ENCODE results near the gene ATL2.
"Not testable (repeated sequence)": the region's sequence is repeated elsewhere in the genome, so short reads cannot be mapped to it uniquely, and the experiment has no call there.

Gene ATL2

DNA sequence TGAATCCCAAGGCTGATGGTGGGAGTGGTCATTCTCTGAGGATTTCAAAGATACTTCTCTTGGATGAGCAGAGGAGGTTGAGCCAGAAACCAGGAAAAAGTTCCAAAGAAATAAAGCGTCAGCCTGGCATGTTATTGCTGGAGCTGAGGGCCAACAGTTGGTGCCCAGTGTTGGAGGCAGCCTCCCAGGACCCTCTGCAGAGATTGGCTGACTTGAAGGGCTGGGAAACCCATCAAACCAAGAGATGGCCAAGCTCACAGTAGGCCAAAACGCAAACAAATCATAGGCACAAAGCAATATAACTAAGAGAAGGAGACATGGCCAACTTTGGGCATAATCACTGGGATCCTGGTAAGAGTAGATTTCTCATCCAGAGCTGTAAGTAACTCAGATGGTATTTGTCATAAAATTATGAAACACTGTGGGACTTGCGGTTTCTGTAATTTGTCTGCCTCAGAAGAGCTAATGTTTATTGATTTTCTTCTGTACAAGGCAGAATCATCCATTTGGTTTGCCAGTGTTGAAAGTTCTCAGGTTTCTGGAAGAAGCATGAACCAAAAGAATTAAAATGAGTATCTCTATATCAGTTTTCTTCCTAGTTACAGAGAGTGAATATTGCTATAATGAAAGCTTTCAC is 108.3 kb downstream of the ATL2 start:
- DNase-seq: no peak

DNA sequence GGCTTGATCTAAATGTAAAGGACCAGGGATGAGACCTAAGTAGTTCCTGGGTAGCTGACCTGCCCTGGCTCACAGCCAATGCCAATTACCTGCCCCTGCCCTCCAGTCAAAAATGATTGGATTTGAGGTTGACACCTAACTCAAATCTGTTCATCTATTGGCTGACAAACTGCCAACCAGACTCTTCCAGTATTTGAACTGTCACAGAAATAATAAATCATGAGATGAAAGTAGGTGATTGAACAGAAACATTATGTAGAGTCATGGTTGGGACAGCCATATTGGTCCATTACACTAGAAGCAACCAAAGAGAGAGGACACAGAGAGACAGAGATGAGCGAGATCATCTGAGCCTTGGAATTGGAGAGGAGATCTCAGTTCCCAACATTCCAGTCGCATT is 109.1 kb downstream of the ATL2 start:
- DNase-seq: no peak

DNA sequence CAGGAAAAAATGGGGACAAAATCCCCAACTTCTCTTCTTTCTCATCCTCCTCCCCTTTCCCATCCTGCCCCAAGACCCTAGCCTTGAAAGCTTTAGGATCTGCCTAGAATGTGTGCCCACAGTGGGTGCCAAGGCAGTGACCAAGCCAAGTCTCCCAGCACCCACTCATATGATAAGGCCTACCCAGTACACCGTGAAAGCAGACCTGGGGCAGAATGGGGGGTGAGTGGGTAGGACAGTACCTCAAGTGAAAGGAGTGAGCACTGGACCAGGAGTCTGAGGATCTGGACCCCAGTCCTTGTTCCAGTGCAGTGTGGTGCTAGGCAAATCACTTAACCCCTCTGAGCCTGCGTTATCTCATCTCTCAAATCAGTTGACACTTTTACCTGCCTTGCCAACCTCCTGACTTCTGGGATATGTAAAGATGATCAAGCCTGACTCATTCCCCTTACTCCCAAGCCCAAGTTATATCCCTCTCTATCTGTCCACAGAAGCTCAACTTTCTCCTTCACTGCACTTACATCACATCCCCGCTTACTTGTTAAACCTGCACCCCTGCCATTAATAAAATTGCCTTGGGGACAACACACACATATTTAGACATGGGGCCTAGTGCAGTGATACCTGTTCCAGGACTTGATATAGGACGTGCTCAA is 109.7 kb downstream of the ATL2 start:
- no peak for DNase-seq

DNA sequence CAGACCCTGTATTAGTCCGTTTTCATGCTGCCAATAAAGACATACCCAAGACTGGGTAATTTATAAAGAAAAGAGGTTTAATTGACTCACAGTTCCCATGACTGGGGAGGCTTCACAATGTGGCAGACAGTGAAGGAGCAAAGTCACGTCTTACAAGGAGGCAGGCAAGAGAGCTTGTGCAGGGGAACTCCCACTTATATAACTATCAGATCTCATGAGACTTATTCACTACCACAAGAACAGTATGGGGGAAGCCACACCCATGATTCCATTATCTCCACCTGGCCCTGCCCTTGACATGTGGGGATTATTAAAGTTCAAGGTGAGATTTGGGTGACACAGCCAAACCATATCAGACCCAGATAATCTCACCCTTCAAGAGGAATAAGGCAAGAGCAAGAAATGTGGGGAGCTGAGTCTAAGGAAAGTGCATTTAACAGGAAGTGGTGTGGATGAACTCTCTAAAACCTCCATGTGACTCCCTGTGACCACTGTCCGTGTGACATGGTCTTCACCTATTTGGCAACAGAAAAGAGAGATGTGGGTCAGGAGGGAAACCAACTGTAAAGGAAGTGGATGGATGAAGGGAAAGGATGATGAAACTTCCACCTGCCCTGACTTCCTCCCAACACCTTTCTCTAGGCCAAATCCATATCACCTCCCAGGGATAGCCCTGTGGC is 110.6 kb downstream of the ATL2 start:
- no peak for DNase-seq

DNA sequence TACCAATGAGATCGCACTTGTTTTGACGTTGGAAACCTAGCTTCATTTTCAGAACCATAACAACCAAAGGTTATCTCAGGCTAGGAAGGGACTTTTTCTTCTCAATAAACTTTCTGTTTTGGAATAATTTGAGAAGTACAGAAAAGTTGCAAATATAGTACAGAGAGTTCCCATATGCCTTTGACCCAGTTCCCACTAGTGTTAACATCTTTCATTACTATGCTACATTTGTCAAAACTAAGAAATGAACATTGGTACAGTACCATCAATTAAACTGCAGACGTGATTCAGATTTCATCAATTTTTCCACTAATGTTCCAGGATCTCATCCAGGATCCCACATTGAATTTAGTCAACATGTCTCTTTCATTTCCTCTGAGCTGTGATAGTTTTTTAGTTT is 111.6 kb downstream of the ATL2 start:
- DNase-seq: no peak

DNA sequence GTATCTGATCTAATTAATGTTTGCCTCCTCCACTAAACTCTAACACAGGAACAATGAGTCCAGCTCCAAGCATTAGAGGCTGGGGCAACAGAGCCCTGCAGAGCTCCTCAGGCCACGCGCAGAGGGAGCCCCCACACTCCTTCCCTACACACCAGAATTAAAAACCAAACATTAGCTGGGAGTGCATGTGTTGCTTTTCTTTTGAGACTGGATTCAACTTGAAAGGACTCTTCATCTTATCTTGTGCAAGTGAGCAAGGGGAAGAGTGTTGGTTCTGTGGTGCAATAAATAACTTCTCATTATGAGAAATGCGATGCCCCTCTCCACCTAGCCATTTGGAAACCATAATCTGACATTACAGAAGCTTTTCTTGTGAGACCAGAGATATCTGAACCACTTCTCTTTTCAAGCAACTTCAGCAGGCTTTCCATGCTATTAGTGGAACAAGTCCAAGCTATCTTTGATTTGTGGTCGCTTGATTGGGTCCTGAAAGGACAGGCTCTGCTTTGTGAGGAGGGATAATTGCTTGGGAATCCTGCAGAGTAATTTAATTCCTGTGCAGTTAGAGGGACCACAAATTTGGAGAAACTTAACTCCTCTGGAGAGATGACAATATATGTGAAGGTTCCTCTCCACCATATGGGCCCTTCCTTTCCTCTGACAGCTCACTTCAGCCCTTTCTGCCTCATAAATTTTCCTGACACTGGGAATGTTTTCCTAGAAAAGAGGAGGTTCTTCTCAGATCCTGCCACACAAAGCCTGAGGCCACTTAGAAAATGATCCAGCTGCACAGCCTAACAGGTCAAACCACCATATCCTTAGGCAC is 112.5 kb downstream of the ATL2 start:
- no peak for DNase-seq

DNA sequence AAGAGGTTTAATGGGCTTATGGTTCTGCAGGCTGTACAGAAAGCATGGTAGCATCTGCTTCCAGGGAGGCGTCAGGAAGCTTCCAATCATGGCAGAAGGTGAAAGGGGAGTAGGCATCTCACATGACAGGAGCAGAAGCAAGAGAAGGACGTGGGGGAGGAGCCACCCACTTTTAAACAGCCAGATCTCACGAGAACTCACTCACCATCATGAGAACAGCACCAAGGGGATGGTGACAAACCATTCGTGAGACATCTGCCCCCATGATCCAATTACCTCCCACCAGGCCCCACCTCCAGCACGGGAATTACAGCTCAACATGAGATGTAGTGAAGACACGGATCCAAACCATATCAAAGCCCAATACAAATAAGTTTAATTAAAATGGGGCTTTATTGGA is 113.8 kb downstream of the ATL2 start:
- no peak for DNase-seq

DNA sequence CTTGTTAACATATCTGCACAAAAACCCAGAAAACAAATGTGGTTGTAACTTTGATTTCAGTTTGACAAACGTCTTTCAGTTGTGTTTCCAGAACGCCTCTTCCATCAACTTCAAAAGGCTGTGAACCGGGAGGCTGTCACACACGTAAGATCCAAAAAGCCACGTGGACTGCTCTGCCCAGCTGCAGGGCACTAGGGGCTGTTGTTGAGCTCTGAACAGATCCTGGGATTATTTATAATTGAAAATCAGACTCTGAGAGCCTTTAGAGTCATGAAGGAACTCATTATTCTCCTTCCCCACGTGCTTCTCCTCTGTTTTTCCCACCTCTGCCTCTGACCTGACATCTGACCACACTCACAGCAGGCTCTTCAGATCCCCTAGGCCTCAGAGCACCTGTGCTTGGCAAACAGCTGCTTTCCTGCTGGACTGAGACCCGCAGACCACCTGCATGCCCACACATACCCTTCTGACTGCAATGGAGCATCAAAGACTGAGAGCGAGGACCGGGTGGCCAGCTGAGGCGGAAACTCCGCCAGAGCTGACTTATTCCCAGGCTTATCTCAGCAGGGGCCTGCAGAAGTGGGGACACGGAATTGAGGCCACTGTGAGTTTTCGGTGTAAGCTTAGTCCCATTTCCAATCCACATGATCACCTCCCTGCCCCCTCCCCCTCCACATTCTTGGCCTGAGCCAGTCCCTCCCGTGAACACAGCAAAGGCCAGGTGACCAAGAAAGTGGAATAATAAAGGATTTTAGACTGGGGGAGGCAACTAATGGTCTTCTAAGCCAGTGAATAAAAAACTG is 114.8 kb downstream of the ATL2 start:
- no peak for DNase-seq

DNA sequence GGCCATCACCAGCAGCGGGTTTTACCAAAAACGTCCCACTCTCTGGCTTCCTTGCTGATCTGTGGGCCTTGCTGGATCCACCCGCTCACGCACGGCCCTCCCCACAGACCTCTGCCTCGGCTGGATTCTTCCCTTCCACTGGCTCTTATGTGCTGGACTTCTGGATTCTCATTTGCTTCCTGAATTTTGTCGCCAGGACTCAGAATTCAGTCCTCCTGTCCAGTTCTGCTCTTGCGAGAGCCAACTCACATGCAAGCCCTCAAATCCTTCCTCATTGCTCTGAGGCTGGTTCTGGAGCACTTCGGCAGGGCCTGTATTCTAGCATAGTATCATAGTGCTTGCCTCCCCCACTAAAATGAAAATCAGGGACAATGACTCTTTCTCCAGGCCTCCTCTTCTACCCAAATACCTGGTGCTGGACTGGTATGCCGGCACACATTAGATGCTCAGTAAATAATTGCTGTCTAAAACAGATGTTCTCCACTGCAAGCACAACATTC is 115.5 kb downstream of the ATL2 start:
- no peak for DNase-seq

DNA sequence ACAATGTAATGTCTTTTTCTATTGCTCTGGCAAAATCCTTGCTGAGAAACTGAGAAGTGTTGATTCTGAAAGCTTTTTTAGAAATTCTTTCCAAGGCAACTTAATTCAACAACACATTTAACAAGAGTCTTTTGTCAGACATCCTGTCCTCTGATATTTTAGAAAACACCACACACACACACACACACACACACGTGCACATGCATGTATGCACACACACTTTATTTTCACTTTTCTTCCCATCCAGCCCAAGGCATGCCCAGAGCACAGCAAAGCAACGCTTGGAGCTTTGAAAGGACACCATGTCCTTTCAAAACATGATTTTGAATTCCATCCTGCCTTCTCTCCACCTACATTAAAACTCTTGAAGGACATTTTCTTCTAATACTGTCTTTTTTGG is 116.1 kb downstream of the ATL2 start:
- no peak for DNase-seq

DNA sequence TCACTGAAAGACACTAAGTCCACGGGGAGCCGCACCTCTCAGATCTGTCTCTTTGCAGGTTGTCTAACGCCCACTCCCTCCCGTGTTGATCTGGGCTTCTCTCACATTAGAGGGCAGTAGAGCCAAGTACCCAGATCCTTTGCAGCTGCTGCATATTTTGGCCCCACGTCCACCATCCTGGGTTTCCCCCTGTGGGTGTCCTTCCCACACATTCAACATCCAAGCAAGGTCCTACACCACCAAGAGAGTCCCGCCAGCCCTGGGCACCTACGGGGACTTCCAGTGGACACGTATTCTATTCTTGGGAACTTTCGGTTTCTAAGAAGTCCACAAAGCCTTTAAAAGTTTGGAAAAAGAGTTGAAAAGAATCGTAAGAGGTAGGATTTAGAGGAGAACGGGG is 116.6 kb downstream of the ATL2 start:
- DNase-seq: no peak

DNA sequence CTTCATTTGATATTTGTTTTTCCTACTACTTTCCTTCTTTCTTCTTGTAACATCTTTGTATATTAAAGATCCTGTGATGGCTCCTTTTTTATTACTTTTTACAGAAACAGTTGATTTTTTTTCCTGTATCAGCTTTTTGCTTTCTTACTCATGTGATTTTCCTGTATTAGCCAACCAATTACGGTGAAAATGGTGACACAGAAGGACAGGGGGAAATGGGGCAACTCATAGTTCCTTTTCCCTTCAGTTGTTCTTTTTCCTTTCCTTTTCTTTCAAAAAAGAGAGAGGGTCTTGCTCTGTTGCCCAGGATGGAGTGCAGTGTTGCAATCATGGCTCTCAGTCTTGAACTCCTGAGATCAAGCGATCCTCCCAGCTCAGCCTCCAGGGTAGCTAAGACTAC is 117.8 kb downstream of the ATL2 start:
- no peak for DNase-seq

DNA sequence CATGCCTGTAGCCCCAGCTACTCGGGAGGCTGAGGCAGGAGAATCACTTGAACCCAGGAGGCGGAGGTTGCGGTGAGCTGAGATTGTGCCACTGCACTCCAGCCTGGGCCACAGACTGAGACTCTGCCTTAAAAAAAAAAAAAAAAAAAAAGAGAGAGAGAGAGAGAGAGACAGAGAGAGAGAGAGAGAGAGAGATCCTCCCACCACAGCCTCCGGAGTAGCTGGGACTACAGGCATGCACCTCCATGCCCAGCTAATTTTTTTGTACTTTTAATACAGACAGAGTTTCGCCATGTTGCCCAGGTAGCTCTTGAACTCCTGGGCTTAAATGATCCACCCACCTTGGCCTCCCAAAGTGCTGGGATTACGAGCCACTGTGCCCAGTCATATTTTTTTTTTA is 119.4 kb downstream of the ATL2 start:
- DNase-seq: not testable (repeated sequence)

DNA sequence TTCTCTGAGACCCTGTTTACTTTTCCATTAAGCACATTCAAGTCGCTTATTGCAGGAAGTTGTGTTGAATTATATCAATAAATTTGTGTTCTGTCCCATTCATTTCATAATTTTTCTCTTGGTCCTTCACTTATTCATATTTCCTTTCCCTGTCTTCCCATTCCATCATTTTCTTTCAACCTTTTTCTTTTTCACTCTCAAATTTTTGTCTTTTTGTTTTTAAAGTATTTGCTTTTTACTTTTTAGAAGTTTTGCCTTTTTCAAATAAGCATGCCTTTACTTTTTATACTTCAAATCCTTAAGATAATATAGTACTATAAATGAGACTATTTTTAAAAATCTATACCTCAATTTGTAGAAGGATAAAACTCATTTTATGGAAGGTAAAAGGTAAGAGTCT is 120.5 kb downstream of the ATL2 start:
- DNase-seq: no peak

DNA sequence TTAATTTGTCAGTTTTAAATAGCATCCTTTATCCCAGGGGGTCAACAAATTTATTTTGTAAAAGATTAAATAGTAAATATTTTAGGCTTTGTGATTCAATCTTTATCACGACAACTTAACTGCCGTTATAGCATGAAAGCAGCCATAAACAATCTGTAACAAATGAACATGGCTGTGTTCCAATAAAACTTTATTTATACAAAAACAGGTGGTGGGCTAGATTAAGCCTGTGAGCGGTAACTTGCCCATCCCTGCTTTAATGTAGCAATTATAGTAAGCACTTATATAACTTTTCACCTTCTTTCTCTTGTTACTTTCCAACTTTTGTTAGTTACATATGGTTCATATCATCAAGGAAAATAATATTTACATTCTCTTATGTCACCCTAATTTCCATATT is 121.9 kb downstream of the ATL2 start:
- no peak for DNase-seq

DNA sequence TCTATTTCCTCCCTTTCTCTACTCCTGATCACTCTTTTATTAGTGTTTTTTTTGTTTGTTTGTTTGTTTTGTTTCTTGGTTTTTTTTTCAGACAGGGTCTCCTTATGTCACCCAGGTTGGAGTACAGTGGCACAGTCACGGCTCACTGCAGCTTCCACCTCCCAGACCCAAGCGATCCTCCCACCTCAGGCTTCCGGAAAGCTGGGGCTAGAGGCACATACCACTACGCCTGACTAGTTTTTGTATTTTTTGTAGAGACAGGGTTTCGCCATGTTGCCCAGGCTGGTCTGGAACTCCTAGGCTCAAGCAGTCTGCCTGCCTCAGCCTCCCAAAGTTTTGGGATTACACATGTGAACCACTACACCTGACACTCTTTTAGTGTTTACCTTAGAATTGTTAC is 122.3 kb downstream of the ATL2 start:
- no peak for DNase-seq

DNA sequence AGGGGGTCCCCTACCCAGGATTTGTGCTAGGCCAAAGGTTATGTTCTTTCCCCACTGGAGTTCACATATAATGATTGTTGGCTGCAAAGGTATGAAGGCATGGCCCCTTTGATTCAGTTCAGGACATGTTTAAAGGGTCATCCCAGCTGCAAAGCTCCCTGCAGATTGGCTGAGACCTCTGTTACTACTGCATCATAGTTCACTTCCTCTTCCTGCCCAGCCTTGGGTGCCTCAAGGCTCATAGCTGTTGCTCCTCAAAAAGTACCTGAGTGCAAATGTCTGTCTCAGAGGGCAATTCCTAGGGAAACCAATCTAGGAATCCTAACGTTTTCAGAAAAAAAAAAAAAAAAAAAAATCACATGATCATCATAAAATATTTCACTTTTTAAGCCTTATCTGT is 125.1 kb downstream of the ATL2 start:
- DNase-seq: no peak

DNA sequence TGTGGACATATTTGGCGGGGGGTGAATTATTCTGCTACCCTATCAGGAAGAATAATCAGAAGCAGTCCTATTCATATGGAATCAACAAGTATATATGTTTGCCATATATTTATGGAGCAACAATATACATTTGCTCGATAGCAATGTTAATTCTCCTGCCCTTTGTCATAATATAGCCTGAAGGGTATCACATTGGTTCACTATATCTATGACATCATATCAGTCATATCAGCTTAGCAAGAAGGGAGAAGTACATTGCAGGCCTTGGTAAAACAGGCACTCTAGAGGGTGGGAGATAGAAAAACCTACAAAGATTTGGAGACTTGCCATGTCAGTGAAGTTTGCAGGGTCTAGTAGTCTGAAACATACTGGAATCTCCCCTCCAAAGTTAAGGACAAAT is 128.4 kb downstream of the ATL2 start:
- DNase-seq: no peak

DNA sequence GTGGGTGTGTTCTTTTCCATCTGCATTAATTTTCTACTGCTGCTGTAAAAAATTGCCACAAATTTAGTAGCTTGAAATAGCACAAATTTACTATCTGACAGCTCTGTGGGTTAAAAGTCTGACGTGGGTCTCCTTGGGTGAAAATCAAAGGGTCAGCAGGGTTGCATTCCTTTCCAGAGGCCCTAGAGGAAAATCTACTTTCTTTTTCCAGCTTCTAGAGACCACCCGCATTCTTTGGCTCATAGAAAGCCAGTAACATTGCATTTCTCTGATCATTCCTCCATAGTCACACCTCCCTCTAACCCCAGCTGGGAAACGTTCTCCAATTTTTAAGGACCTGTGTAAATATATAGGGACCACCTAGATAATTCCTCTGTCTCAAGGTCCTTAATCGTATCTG is 128.8 kb downstream of the ATL2 start:
- no peak for DNase-seq

DNA sequence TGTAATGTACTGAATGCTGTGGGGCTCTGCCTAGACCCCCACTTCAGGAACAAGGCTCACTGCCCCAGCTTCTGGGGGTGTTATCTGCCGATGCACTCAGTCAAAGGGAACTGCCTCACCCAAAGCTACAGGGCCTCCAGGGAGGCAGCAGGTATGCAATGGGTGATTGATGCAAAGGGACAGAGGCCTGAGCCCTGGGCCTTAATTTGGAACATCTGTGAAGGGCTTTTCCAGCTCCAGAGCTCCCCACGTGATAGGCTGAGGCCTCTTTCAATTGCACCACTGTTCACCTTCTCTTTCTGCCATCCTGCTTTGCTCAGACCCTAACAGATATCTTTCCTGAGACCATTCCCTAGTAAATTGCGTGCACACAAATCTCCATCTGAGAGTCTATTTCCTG is 131.0 kb downstream of the ATL2 start:
- no peak for DNase-seq

DNA sequence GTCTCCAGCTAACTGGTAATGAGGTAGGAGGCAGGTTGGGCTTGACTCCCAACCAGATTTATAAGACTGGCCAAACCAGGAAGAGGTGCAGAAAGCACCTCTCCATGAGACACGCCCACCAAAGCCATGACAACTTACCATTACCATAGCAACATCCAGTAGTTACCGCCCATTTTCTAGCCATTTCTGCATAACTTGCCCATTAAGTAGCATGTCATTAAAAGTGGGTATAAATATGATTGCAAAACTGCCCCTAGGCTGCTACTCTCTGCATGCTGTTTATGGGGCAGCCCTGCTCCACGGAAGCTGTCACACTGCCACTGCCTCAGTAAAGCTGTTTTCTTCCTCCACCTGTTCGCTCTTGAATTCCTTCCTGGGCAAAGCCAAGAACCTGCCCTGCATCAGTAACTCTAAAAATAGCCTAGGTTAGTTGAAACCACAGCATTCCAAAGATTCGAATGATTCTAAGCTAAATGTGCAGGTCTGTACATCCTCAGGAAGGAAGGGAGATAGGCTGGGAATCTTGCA is 131.9 kb downstream of the ATL2 start:
- DNase-seq: no peak

DNA sequence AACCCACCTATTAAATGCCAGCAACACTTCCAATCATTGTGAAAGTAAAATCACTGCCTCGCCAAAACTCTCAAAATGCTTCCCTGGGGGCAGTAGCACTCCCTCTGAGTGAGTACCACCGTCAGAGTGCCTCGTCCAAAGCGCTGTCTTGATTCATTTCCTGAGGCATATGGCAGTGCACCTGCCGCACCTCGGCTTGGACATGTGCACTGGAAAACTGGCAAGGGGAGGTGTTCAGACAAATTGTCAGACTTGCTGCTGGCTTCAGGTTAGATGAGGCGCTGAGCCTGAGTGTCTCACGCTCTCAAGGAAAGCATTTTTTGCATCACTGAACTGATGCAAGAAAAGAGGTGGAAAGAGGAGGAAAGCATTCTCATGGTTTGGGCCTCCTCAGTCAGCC is 132.8 kb downstream of the ATL2 start:
- no peak for DNase-seq
